Adipocyte (in vitro differentiated cells): ENCODE measurements around the gene FN3KRP.

Experiments
- DNase-seq: peaks from one replicate; pipeline ENCODE4 v3.0.0-alpha.2; 2015; ENCODE audit warnings: low read depth
- H3K27me3 ChIP-seq: replicated peaks from 2 replicates; pipeline ENCODE4 v1.7.0; 2013; ENCODE audit warnings: mild to moderate bottlenecking, low read length, moderate library complexity; ENCODE audit not compliant: control insufficient read depth, insufficient read depth
- H3K36me3 ChIP-seq: 2 replicates; pipeline ENCODE4 v1.7.0; 2013; ENCODE audit warnings: low read length, mild to moderate bottlenecking, moderate library complexity; ENCODE audit not compliant: control insufficient read depth, insufficient read depth, severe bottlenecking
- H3K4me1 ChIP-seq: 2 replicates; pipeline ENCODE4 v1.7.0; 2013; ENCODE audit warnings: mild to moderate bottlenecking, low read length, moderate library complexity; ENCODE audit not compliant: control insufficient read depth, insufficient read depth
- H3K4me3 ChIP-seq: 2 replicates; pipeline ENCODE4 v1.7.0; 2013; ENCODE audit warnings: mild to moderate bottlenecking, low read length, moderate library complexity
- H3K9ac ChIP-seq: 2 replicates; pipeline ENCODE4 v1.7.0; 2013; ENCODE audit warnings: mild to moderate bottlenecking, low read length, moderate library complexity
- H3K9me3 ChIP-seq: 2 replicates; pipeline ENCODE4 v1.7.0; 2013; ENCODE audit warnings: mild to moderate bottlenecking, low read length, moderate library complexity; ENCODE audit not compliant: control insufficient read depth

Gene FN3KRP

DNA sequence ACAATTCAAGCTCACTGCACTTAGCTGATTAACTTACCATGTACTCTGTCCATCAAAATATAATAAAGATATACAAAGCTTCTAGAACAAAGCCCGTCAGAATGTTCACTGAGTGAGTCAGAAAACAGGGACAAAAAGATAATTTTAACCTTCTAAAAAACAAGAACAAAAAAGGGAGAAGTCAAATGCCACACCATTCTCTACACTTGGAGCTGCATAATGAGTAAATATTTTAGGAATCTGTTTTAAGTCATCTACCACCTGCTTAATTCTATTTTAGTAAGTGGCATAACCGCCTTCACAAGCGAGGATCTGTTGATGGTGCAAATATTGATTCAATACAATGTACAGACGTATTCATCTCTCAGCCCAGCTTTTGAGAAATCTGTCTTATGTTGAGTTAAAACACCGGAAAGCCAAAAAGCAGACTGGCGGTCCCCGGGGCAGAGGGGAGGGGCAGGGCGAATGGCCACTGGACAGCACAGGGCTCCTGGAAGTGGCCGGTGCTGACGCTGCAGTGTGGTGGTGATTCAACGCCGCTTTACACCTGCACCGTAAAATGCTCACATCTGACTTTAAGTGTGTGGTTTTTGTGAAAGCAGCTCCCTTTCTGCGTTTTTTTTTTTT lies 38.1 kb upstream of the FN3KRP start:
- no peak for DNase-seq
- no peak overlapping the region for H3K9ac ChIP-seq
- H3K36me3 ChIP-seq, result no peaks in the 10 kb centered on the region
- H3K4me1 ChIP-seq, result no peaks in the 10 kb centered on the region
- no peaks in the 10 kb centered on the region for H3K27me3 ChIP-seq
- H3K4me3 ChIP-seq, result no peak overlapping the region
- peaks cover 12% of the 10 kb centered on the region for H3K9me3 ChIP-seq

GRCh38 chr17:82679586-82680465 lies 36.7 kb upstream of the FN3KRP start:
- no peaks in the 10 kb centered on the region for H3K27me3 ChIP-seq
- no peaks in the 10 kb centered on the region for H3K4me1 ChIP-seq
- DNase-seq, result no peak

DNA sequence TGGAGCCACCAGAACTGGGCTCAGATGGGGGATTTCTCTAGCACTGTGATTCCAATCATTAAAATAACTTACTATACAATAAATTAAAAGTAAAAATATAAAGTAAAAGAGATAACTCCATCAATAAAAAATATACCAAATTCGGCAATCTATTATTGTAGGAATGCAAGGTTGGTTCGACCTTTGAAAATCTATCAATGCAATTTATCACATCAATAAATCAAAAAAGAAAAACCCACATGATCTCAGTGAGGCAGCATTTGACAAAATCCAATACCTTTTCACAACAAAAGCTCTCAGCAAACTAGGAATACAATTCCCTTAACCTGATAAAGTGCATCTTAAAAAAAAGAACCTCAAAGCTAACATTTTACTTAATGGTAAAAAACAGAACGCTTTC lies 35.0 kb upstream of the FN3KRP start:
- Histone ChIP-seq H3K4me1 (no peaks in the 10 kb centered on the region), H3K27me3 (no peaks in the 10 kb centered on the region), H3K9ac (no peak overlapping the region), H3K9me3 (peaks cover 12% of the 10 kb centered on the region), H3K36me3 (no peaks in the 10 kb centered on the region), H3K4me3 (no peak overlapping the region)
- no peak for DNase-seq

More at GRCh38 chr17:82679586-82680465, 36.7 kb upstream of the FN3KRP start:
- Histone ChIP-seq H3K36me3 (no peaks in the 10 kb centered on the region), H3K4me3 (no peak overlapping the region), H3K9ac (no peak overlapping the region), H3K9me3 (peaks cover 12% of the 10 kb centered on the region)

- no peaks in the 10 kb centered on the region for H3K4me1 ChIP-seq
- H3K4me3 ChIP-seq, result no peak overlapping the region
- DNase-seq, result no peak
- H3K36me3 ChIP-seq, result no peaks in the 10 kb centered on the region
- peaks cover 12% of the 10 kb centered on the region for H3K9me3 ChIP-seq
- no peaks in the 10 kb centered on the region for H3K27me3 ChIP-seq
- H3K9ac ChIP-seq, result no peak overlapping the region
Observed at GRCh38 chr17:82683534-82683933, 33.0 kb upstream of the FN3KRP start.

- DNase-seq, result no peak
- no peaks in the 10 kb centered on the region for H3K36me3 ChIP-seq
- no peak overlapping the region for H3K9ac ChIP-seq
- no peaks in the 10 kb centered on the region for H3K27me3 ChIP-seq
- H3K4me1 ChIP-seq, result no peaks in the 10 kb centered on the region
- no peak overlapping the region for H3K4me3 ChIP-seq
- H3K9me3 ChIP-seq, result peaks cover 12% of the 10 kb centered on the region
Observed at GRCh38 chr17:82684228-82684841, 32.2 kb upstream of the FN3KRP start.

- H3K27me3 ChIP-seq, result no peaks in the 10 kb centered on the region
- H3K9me3 ChIP-seq, result peaks cover 12% of the 10 kb centered on the region
- DNase-seq, result no peak
Observed at GRCh38 chr17:82685291-82685690, 31.2 kb upstream of the FN3KRP start.

DNA sequence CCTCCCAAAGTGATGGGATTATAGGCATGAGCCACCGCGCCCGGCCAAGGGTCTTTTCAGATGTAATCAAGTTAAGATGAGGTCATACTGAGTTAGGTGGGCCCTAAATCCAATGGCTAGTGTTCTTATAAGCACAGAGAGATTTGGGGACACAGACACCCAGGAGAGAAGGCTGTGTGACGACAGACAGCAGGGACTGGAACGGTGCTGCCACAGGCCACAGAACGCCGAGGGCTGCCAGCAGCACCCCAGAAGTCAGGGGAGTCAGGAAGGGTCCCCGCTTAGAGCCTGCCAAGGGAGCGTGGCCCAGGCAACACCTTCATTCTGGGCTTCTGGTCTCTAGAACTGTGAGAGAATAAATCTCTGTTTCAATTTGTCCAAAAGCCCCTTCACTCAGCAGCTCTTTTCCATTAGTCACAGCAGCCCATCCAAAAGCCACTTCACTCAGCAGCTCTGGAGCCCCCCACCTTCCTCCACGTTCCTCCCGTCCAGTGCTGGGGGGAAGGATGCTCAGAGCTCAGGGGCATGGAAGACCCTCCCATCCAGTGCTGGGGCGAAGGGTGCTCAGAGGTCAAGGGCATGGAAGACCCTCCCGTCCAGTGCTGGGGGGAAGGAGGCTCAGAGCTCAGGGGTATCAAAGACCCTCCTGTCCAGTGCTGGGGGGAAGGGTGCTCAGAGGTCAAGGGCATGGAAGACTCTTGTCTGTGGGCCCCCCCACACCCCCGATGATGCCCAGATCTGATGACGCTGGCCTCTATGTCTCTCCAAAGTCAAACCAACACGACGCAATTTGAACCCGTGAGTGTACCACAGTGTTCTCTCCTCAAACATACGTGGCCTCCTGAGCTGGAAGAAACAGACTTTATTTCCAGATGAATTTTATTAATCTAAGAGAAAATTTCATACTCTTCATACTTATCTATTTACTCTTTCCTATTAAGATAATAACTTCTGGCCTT lies 29.9 kb upstream of the FN3KRP start:
- Histone ChIP-seq H3K4me1 (no peaks in the 10 kb centered on the region), H3K4me3 (no peak overlapping the region), H3K9ac (no peak overlapping the region), H3K36me3 (no peaks in the 10 kb centered on the region), H3K9me3 (peaks cover 5% of the 10 kb centered on the region), H3K27me3 (no peaks in the 10 kb centered on the region)
- no peak for DNase-seq

More at GRCh38 chr17:82685291-82685690, 31.2 kb upstream of the FN3KRP start:
- Histone ChIP-seq H3K36me3 (no peaks in the 10 kb centered on the region), H3K9ac (no peak overlapping the region), H3K4me3 (no peak overlapping the region), H3K4me1 (no peaks in the 10 kb centered on the region)

DNA sequence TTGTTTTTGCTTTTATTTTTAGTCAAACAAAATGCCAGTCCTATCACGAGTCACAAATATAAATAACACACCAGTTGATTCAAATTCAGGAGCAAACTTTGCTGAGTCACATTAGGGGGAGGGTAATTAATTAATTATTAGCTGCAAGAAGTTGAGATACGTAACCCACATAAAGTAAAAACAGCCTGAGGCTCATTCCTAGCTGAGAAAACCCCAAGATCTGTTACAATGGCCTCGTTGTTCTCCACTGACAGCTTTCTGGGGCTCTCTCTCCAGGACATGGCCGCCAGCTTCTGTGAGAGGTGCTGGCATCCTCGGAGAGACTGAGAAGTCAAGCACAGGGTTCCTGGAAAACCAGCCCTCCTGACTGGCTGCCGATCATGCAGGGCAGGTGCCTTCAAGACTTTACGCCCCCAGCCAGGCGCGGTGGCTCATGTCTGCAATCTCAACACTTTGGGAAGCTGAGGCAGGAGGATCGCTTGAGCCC lies 29.1 kb upstream of the FN3KRP start:
- Histone ChIP-seq H3K9me3 (no peaks in the 10 kb centered on the region), H3K4me1 (no peaks in the 10 kb centered on the region), H3K9ac (no peak overlapping the region), H3K36me3 (no peaks in the 10 kb centered on the region), H3K4me3 (no peak overlapping the region), H3K27me3 (no peaks in the 10 kb centered on the region)
- DNase-seq, result no peak

- Histone ChIP-seq H3K9me3 (no peaks in the 10 kb centered on the region), H3K4me3 (no peak overlapping the region), H3K4me1 (no peaks in the 10 kb centered on the region), H3K27me3 (no peaks in the 10 kb centered on the region), H3K9ac (no peak overlapping the region), H3K36me3 (no peaks in the 10 kb centered on the region)
- no peak for DNase-seq
Observed at GRCh38 chr17:82687871-82688270, 28.6 kb upstream of the FN3KRP start.

DNA sequence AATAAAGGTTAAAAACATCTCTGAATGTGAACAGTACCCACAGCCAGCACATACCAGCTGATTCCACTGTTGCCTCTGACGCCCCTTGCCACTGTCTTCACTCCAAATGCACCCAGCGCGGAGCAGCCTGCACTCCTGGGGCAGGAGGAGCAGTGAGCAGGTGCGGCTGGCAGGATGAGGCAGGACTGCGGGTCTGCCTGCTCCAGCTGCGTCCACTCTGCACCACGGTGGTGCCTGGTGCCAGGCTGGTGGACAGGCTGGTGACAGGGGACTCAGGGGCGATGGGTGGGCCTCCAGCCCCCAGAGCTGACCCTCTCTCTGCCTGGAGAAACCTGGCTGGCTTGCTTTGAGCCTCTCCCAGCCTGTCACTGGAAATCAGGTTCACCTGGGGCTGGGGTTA lies 27.4 kb upstream of the FN3KRP start:
- H3K9me3 ChIP-seq, result peaks cover under 1% of the 10 kb centered on the region
- no peaks in the 10 kb centered on the region for H3K27me3 ChIP-seq
- H3K4me3 ChIP-seq, result no peak overlapping the region
- no peak for DNase-seq
- no peaks in the 10 kb centered on the region for H3K36me3 ChIP-seq
- no peak overlapping the region for H3K9ac ChIP-seq
- H3K4me1 ChIP-seq, result no peaks in the 10 kb centered on the region
